Measurements from ENCODE around the gene CYP3A4. TPM values are rescaled to one million over a fixed set of nuclear protein-coding genes. Genes with fewer than 3 reads are reported as not detected.

The CYP3A4 gene
- total RNA-seq: not detected in 2 replicates

DNA sequence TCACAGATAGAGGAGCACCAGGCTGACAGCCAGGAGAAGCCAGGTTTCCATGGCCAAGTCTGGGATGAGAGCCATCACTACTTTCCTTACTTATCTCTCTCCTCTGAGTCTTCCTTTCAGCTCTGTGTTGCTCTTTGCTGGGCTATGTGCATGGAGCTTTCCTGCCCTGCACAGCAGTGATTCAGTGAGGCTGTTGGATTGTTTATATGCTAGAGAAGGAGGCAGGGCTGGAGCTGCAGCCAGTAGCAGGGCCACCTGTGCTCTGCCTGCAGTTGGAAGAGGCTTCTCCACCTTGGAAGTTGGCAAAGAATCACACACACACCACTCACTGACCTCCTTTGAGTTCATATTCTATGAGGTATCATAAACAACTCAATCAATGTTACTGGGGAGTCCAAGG, at the start of gene CYP3A4:
CYP3A4 (minus strand) TSS at position 178 of the 400 bp plus-strand sequence; CDS start at position 75, 103 bp downstream.
- ChIA-PET POLR2A (no interaction called here), CTCF (no interaction called here)
- Mint-ChIP-seq H3K27me3 (peaks cover 71% of the 10 kb centered on the region), H3K36me3 (ENCODE audit: low read depth) (no peaks in the 10 kb centered on the region), H3K4me1 (no peaks in the 10 kb centered on the region), H3K27ac (no peak within 1 kb of the TSS), H3K4me3 (no peak within 1 kb of the TSS), H3K9me3 (no peaks in the 10 kb centered on the region)
- ATAC-seq (ENCODE audit: low read depth) (no peak), DNase-seq (no peak)
- intact Hi-C loops (cut with micrococcal nuclease): no loop called here
- TF ChIP-seq, protein P1, sequence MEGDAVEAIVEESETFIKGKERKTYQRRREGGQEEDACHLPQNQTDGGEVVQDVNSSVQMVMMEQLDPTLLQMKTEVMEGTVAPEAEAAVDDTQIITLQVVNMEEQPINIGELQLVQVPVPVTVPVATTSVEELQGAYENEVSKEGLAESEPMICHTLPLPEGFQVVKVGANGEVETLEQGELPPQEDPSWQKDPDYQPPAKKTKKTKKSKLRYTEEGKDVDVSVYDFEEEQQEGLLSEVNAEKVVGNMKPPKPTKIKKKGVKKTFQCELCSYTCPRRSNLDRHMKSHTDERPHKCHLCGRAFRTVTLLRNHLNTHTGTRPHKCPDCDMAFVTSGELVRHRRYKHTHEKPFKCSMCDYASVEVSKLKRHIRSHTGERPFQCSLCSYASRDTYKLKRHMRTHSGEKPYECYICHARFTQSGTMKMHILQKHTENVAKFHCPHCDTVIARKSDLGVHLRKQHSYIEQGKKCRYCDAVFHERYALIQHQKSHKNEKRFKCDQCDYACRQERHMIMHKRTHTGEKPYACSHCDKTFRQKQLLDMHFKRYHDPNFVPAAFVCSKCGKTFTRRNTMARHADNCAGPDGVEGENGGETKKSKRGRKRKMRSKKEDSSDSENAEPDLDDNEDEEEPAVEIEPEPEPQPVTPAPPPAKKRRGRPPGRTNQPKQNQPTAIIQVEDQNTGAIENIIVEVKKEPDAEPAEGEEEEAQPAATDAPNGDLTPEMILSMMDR (IDR thresholded peaks at IDR 0.05): no peak

DNA sequence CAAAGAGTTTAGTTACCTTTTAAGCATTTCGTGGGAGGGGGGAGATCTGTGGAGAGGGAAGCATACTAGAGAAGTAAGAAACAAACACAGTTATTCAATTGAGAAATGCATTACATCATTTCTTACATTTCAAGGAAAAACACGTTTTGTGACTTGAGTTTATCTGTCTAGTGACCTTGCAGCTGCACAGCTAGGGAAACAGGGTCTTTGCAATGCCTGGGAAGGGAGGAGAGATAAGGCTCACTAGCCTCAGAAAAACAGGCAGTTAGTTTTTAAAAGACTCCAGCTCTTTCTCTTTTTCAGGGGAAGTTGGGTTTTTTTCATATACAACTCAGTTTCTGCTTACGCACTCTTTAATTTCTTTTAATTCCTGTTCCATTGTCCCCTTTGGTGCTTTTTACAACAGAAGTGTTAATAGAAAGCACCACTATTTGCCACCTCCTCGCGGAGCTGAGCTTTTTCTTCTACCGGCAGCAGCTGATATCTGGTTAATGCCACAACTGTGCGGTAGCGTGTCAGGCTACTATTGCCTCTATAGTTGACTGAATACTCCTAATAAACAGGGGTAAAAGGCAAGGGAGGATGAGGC, 49.4 kb upstream of the CYP3A4 start:
- H3K4me3 Mint-ChIP-seq: no peak overlapping the region
- POLR2A ChIA-PET: no interaction called here
- H3K9me3 Mint-ChIP-seq: no peaks in the 10 kb centered on the region
- peaks cover 4% of the 10 kb centered on the region for H3K4me1 Mint-ChIP-seq
- intact Hi-C loops (cut with micrococcal nuclease): no loop called here
- ATAC-seq (ENCODE audit: low read depth): no peak
- TF ChIP-seq, protein P1 (IDR thresholded peaks at IDR 0.05): no peak
- H3K36me3 Mint-ChIP-seq (ENCODE audit: low read depth): no peaks in the 10 kb centered on the region
- CTCF ChIA-PET: no interaction called here
- no peak overlapping the region for H3K27ac Mint-ChIP-seq
- peaks cover 19% of the 10 kb centered on the region for H3K27me3 Mint-ChIP-seq
- DNase-seq: no peak

DNA sequence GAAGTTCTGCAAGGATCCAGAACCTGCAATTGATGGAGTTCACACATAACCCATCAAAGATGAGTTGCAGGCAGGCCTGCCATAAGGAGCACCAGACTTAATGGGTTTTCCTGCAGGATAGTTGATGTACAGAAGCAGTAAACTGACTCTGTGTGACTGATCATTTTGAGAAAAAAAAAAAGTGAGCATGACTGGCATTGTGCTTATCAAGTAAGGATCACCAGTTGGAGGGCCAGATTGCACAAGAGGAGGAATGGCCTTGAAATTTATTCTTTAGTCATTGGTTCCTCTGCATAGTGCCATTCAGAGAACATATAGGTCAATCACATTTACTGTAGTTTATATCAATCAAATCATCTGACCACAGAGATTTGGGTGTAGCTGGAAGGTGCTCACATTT, 47.6 kb upstream of the CYP3A4 start:
- H3K4me1 Mint-ChIP-seq: no peaks in the 10 kb centered on the region
- POLR2A ChIA-PET: no interaction called here
- intact Hi-C loops (cut with micrococcal nuclease): no loop called here
- H3K27me3 Mint-ChIP-seq: peaks cover 24% of the 10 kb centered on the region
- CTCF ChIA-PET: no interaction called here
- no peak overlapping the region for H3K4me3 Mint-ChIP-seq
- no peak overlapping the region for H3K27ac Mint-ChIP-seq
- H3K36me3 Mint-ChIP-seq (ENCODE audit: low read depth): no peaks in the 10 kb centered on the region
- TF ChIP-seq, protein P1 (IDR thresholded peaks at IDR 0.05): no peak
- ATAC-seq (ENCODE audit: low read depth) (no peak), DNase-seq (no peak)
- H3K9me3 Mint-ChIP-seq: no peaks in the 10 kb centered on the region

DNA sequence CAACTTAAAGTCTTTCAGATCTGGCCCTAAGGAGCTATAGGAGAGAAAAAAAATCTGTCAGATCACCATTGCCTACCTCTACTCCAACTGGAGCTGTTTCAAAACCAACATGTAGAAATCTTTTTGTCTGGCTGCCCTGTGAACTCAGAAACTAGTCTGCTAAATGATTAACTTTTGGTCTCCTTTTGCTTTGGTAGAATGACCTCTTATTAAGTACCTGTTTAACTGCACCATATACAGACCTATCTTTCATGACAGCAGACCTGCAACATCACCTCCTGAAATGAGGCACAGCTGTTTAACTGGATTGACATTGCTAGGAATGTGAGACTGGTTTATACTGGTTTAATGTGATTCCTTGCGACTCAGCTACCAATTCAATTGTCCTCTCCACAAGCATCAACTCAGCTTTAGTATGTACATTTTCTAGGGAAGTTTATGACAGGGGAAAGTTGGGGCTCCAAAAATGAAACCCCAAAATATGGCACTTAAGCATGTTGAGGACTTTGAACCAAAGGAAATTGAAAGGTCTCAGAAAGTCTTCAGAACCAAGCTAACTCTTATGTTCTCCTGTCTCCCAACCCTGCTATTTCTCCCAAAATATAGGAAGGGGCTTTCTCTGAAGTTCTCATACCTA, 45.7 kb upstream of the CYP3A4 start:
- DNase-seq (no peak), ATAC-seq (ENCODE audit: low read depth) (no peak)
- TF ChIP-seq, protein P1 (IDR thresholded peaks at IDR 0.05): no peak
- Mint-ChIP-seq H3K27me3 (peaks cover 27% of the 10 kb centered on the region), H3K36me3 (ENCODE audit: low read depth) (no peaks in the 10 kb centered on the region), H3K4me1 (no peaks in the 10 kb centered on the region), H3K4me3 (no peak overlapping the region), H3K9me3 (no peaks in the 10 kb centered on the region), H3K27ac (no peak overlapping the region)
- ChIA-PET POLR2A (no interaction called here), CTCF (no interaction called here)
- intact Hi-C loops (cut with micrococcal nuclease): no loop called here

DNA sequence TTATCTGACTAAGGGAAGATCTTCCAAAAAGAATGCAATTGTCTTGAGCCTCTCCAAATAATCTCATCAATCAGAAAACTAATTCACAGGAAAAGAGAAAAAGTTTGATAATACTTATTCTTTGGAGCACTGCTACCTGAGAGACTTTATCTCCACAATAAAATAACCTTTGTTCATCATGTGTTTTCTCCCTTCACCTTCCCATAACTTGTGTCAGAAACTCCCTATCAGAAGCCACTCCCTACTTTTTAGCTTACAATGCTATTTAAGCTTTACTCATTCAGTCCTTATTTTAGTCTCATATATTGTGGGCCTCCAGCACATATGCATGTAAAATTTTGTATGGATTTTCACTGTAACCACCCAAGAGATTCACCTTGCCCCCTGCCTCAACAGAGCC, 44.8 kb upstream of the CYP3A4 start:
- CTCF ChIA-PET: interaction anchor here (0.6 kb wide), 1 partner anchor 210 kb away, joined by 4 read pairs; no protein-coding TSS in a partner anchor
- ATAC-seq (ENCODE audit: low read depth) (no peak), DNase-seq (no peak)
- H3K4me3 Mint-ChIP-seq: no peak overlapping the region
- intact Hi-C loops (cut with micrococcal nuclease): no loop called here
- H3K9me3 Mint-ChIP-seq: no peaks in the 10 kb centered on the region
- POLR2A ChIA-PET: no interaction called here
- H3K27ac Mint-ChIP-seq: no peak overlapping the region
- H3K27me3 Mint-ChIP-seq: peaks cover 29% of the 10 kb centered on the region
- TF ChIP-seq, protein P1 (IDR thresholded peaks at IDR 0.05): no peak
- no peaks in the 10 kb centered on the region for H3K36me3 Mint-ChIP-seq (ENCODE audit: low read depth)
- H3K4me1 Mint-ChIP-seq: no peaks in the 10 kb centered on the region
